Thymus (tissue), 11 donors: ENCODE measurements around the gene KCNK10. TPM values are rescaled to one million over a fixed set of nuclear protein-coding genes. Genes with fewer than 3 reads are reported as not detected.

ENCODE experiments used
- DNase-seq, 9 donors: peaks; one replicate each; pipeline ENCODE4 v3.0.0-alpha.2; 2013; ENCODE audit warnings: low spot score in 9 of 9, low read depth in 6 of 9, missing footprints in 1 of 9
- H3K27ac ChIP-seq, 2 donors: one replicate each; pipeline ENCODE4 v1.5.1; 2013; ENCODE audit warnings: control low read depth in 1 of 2, low read depth in 1 of 2, low read length in 1 of 2, mild to moderate bottlenecking in 1 of 2, moderate library complexity in 1 of 2
- H3K27me3 ChIP-seq, 2 donors: one replicate each; pipeline ENCODE4 v1.5.1; 2013; ENCODE audit warnings: low read length in 1 of 2; ENCODE audit not compliant: control insufficient read depth in 2 of 2, insufficient read depth in 1 of 2
- H3K36me3 ChIP-seq, 2 donors: one replicate each; pipeline ENCODE4 v1.5.1; 2013; ENCODE audit warnings: low read length in 1 of 2, mild to moderate bottlenecking in 1 of 2, moderate library complexity in 1 of 2; ENCODE audit not compliant: control insufficient read depth in 2 of 2, insufficient read depth in 2 of 2
- H3K4me1 ChIP-seq, 2 donors: one replicate each; pipeline ENCODE4 v1.5.1; 2013; ENCODE audit warnings: low read length in 2 of 2; ENCODE audit not compliant: control insufficient read depth in 2 of 2, insufficient read depth in 2 of 2
- H3K4me3 ChIP-seq, 2 donors: one replicate each; pipeline ENCODE4 v1.5.1; 2013; ENCODE audit warnings: low read length in 2 of 2, control low read depth in 1 of 2, mild to moderate bottlenecking in 1 of 2
- H3K9me3 ChIP-seq, 2 donors: one replicate each; pipeline ENCODE4 v1.5.1; 2013; ENCODE audit warnings: low read length in 1 of 2, mild to moderate bottlenecking in 1 of 2; ENCODE audit not compliant: control insufficient read depth in 2 of 2, insufficient read depth in 1 of 2
- WGBS: extraction: QIAGEN DNeasy Blood & Tissue Kit; methylation state at CpG from one replicate; pipeline ENCODE4 v1.1.7; 2013; 5-methylcytosine and 5-hydroxymethylcytosine counted together
- polyA plus RNA-seq: library from polyadenylated mRNA; stranded (reverse); fragments of 200-250 nt; gene quantifications from one replicate; pipeline ENCODE4 v1.2.3, GENCODE V29; 2013
- total RNA-seq: library from RNA; stranded (reverse); fragments of 120-200 nt; gene quantifications from one replicate; pipeline ENCODE4 v1.2.4, GENCODE V29; 2013
- donor health status: healthy.

KCNK10 gene
- total and polyA plus RNA-seq, 2 donors, result 0.02 to 0.09 TPM

GRCh38 chr14:88289234-88289633 lies 33.8 kb downstream of the KCNK10 start:
- Histone ChIP-seq H3K27ac (no peak overlapping the region), H3K4me1 (no peaks in the 10 kb centered on the region), H3K4me3 (no peak overlapping the region), H3K27me3 (no peaks in the 10 kb centered on the region), H3K9me3 (no peaks in the 10 kb centered on the region), H3K36me3 (no peaks in the 10 kb centered on the region)
- DNase-seq, result no peak

- H3K4me1 ChIP-seq, result no peaks in the 10 kb centered on the region
- H3K4me3 ChIP-seq, result no peak overlapping the region
- WGBS, result 93% methylated on average over 1 of the region's 1 CpG
- no peak for DNase-seq
- H3K9me3 ChIP-seq, result no peaks in the 10 kb centered on the region
- H3K27ac ChIP-seq, result no peak overlapping the region
- no peaks in the 10 kb centered on the region for H3K36me3 ChIP-seq
- no peaks in the 10 kb centered on the region for H3K27me3 ChIP-seq
These were observed 36.8 kb downstream of the KCNK10 start for GRCh38 chr14:88286309-88286708.

- WGBS, result 94% methylated on average over 3 of the region's 3 CpGs
- H3K9me3 ChIP-seq, result no peaks in the 10 kb centered on the region
- no peaks in the 10 kb centered on the region for H3K4me1 ChIP-seq
- no peak overlapping the region for H3K27ac ChIP-seq
- DNase-seq, result no peak
- no peaks in the 10 kb centered on the region for H3K36me3 ChIP-seq
- no peaks in the 10 kb centered on the region for H3K27me3 ChIP-seq
- H3K4me3 ChIP-seq, result no peak overlapping the region
These were observed 41.6 kb downstream of the KCNK10 start for GRCh38 chr14:88281447-88281846.

GRCh38 chr14:88276923-88277596 lies 46.0 kb downstream of the KCNK10 start:
- H3K4me3 ChIP-seq, result no peak overlapping the region
- H3K27me3 ChIP-seq, result no peaks in the 10 kb centered on the region
- no peaks in the 10 kb centered on the region for H3K9me3 ChIP-seq
- DNase-seq, result no peak
- H3K36me3 ChIP-seq, result no peaks in the 10 kb centered on the region
- WGBS, result 86% methylated on average over 3 of the region's 3 CpGs
- H3K4me1 ChIP-seq, result no peaks in the 10 kb centered on the region
- no peak overlapping the region for H3K27ac ChIP-seq

- H3K36me3 ChIP-seq, result no peaks in the 10 kb centered on the region
- 92% methylated on average over 10 of the region's 10 CpGs for WGBS
- H3K4me1 ChIP-seq, result no peaks in the 10 kb centered on the region
- no peaks in the 10 kb centered on the region for H3K27me3 ChIP-seq
- DNase-seq, result no peak
- no peak overlapping the region for H3K27ac ChIP-seq
- no peak overlapping the region for H3K4me3 ChIP-seq
- H3K9me3 ChIP-seq, result no peaks in the 10 kb centered on the region
These were observed 50.4 kb downstream of the KCNK10 start for GRCh38 chr14:88272390-88273269.

GRCh38 chr14:88271205-88271604 lies 51.9 kb downstream of the KCNK10 start:
- Histone ChIP-seq H3K36me3 (no peaks in the 10 kb centered on the region), H3K9me3 (no peaks in the 10 kb centered on the region), H3K27ac (no peak overlapping the region), H3K27me3 (no peaks in the 10 kb centered on the region), H3K4me1 (no peaks in the 10 kb centered on the region), H3K4me3 (no peak overlapping the region)
- WGBS, result 64% methylated on average over 2 of the region's 2 CpGs
- no peak for DNase-seq

- no peak overlapping the region for H3K27ac ChIP-seq
- no peaks in the 10 kb centered on the region for H3K36me3 ChIP-seq
- no peaks in the 10 kb centered on the region for H3K4me1 ChIP-seq
- H3K9me3 ChIP-seq, result no peaks in the 10 kb centered on the region
- no peaks in the 10 kb centered on the region for H3K27me3 ChIP-seq
- WGBS, result 81% methylated on average over 6 of the region's 6 CpGs
- DNase-seq, result no peak
- no peak overlapping the region for H3K4me3 ChIP-seq
These were observed 52.3 kb downstream of the KCNK10 start for GRCh38 chr14:88270776-88271175.

- no peaks in the 10 kb centered on the region for H3K27me3 ChIP-seq
- H3K9me3 ChIP-seq, result no peaks in the 10 kb centered on the region
- no peaks in the 10 kb centered on the region for H3K36me3 ChIP-seq
- 70% methylated on average over 12 of the region's 12 CpGs for WGBS
- H3K27ac ChIP-seq, result no peak overlapping the region
- no peak for DNase-seq
- no peaks in the 10 kb centered on the region for H3K4me1 ChIP-seq
- H3K4me3 ChIP-seq, result no peak overlapping the region
These were observed 53.2 kb downstream of the KCNK10 start for GRCh38 chr14:88269806-88270420.

GRCh38 chr14:88266474-88266873 lies 56.6 kb downstream of the KCNK10 start:
- no peaks in the 10 kb centered on the region for H3K9me3 ChIP-seq
- H3K4me3 ChIP-seq, result no peak overlapping the region
- no peaks in the 10 kb centered on the region for H3K27me3 ChIP-seq
- no peak for DNase-seq
- H3K36me3 ChIP-seq, result no peaks in the 10 kb centered on the region
- 93% methylated on average over 2 of the region's 2 CpGs for WGBS
- no peak overlapping the region for H3K27ac ChIP-seq
- H3K4me1 ChIP-seq, result no peaks in the 10 kb centered on the region
